ENCODE data around the gene UBA1. TPM values are rescaled to one million over a fixed set of nuclear protein-coding genes. Genes with fewer than 3 reads are reported as not detected.

Gene UBA1
- polyA plus RNA-seq, 6 donors from 2014 or later: 151 to 190 (median 174) TPM

DNA sequence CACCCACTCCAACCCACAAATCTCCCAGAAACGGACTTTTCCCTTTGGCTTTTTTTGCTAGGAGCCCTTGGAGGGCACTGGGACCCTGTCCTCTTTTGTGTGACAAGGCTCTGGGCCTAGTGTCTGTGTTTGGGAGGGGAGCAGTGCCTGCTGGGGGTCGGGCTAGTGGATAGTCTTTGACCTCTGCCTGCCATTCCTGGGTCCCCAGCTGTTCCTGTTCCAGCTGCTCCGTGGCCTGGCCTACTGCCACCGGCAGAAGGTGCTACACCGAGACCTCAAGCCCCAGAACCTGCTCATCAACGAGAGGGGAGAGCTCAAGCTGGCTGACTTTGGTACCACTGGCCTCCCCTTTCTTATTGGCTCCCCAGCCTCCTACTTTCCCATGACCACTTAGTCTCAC lies 32.4 kb downstream of the UBA1 start:
- peaks cover 11 to 14% (median 11%) of the 10 kb centered on the region in 3 donors for H3K4me1 Mint-ChIP-seq
- ATAC-seq (ENCODE audit: low read depth in 2 of 2) (no peak), DNase-seq (no peak)
- H3K9me3 Mint-ChIP-seq: no peaks in the 10 kb centered on the region
- H3K27ac Mint-ChIP-seq: peak overlapping the region in 1 of 6 donors; percentile 84
- H3K27me3 Mint-ChIP-seq: no peaks in the 10 kb centered on the region
- no peak overlapping the region for H3K4me3 Mint-ChIP-seq
- H3K36me3 Mint-ChIP-seq: peaks cover 29 to 63% of the 10 kb centered on the region in 2 donors

DNA sequence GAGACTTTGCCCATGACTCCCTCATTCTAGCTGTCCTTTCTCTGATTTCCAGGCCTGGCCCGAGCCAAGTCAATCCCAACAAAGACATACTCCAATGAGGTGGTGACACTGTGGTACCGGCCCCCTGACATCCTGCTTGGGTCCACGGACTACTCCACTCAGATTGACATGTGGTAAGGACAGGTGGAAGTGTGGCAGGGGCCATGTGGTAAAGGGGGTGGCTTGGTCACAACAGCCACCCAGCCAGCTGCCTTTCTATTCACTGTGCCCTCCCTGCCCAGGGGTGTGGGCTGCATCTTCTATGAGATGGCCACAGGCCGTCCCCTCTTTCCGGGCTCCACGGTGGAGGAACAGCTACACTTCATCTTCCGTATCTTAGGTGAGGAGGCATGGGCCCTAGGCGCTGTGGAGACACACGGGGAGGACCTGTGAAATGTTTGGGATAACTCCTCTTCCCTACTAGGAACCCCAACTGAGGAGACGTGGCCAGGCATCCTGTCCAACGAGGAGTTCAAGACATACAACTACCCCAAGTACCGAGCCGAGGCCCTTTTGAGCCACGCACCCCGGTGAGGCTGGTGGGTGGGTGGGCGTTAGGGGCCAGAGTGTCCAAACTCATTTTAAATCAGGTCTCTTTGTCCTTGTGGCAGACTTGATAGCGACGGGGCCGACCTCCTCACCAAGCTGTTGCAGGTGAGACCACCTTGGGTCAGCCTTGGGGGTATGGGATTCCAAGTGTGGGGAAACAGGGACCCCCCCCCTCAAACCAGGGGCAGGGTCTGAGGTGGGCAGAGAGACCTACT lies 33.1 kb downstream of the UBA1 start:
- no peak overlapping the region for H3K4me3 Mint-ChIP-seq
- no peaks in the 10 kb centered on the region for H3K27me3 Mint-ChIP-seq
- ATAC-seq (ENCODE audit: low read depth in 2 of 2) (no peak), DNase-seq (no peak)
- peaks cover 29 to 63% of the 10 kb centered on the region in 2 donors for H3K36me3 Mint-ChIP-seq
- H3K9me3 Mint-ChIP-seq: no peaks in the 10 kb centered on the region
- peaks cover 7 to 11% (median 9%) of the 10 kb centered on the region in 3 donors for H3K4me1 Mint-ChIP-seq
- H3K27ac Mint-ChIP-seq: peak overlapping the region in 2 of 6 donors; percentile 84 to 86

DNA sequence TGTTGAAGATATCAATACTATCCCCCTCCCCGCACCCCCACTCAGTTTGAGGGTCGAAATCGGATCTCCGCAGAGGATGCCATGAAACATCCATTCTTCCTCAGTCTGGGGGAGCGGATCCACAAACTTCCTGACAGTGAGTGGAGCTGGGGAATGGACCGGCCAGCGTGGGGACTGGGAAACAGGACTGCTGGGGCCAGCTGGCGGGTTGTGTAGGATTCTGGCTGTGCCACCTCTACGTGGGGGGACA lies 33.6 kb downstream of the UBA1 start:
- Mint-ChIP-seq H3K27me3 (no peaks in the 10 kb centered on the region), H3K4me3 (no peak overlapping the region), H3K4me1 (peaks cover 1 to 10% (median 4%) of the 10 kb centered on the region in 3 donors), H3K36me3 (peaks cover 29 to 63% of the 10 kb centered on the region in 2 donors), H3K9me3 (no peaks in the 10 kb centered on the region), H3K27ac (no peak overlapping the region)
- ATAC-seq (ENCODE audit: low read depth in 2 of 2) (no peak), DNase-seq (no peak)

DNA sequence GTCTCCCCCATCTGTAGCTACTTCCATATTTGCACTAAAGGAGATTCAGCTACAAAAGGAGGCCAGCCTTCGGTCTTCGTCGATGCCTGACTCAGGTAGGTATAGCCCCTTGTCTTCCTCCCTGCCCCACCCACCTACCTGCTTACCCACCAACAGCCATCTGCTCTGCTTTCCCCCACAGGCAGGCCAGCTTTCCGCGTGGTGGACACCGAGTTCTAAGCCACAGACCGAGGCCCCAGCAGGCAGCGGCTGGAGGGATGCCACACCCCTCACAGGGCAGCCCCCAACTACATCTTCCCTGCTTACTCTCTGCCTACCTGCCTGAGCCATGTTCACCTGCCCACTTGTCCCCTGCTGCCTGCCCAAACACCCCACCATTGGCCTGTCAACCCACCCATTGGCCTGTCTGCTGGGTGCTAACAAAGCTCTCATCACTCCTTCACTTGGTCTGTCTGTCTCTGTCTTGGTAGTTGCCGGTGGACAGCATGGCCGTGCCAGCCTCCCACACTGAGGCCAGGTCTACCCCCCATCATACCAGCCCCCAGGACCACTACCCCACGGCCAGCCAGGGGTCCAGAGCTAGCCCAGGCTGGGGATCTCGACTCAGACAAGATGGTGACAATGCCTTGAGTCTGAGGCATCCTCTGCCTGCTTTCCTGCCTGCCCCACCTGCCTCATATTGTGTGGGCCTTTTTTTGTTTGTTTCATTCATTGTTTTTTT lies 35.1 kb downstream of the UBA1 start:
- ATAC-seq (ENCODE audit: low read depth in 2 of 2) (no peak), DNase-seq (no peak)
- H3K36me3 Mint-ChIP-seq: peaks cover 29 to 57% of the 10 kb centered on the region in 2 donors
- H3K4me1 Mint-ChIP-seq: peaks cover 3 to 13% (median 6%) of the 10 kb centered on the region in 3 donors
- H3K4me3 Mint-ChIP-seq: no peak overlapping the region
- H3K27ac Mint-ChIP-seq: peak overlapping the region in 1 of 6 donors; percentile 36
- no peaks in the 10 kb centered on the region for H3K9me3 Mint-ChIP-seq
- H3K27me3 Mint-ChIP-seq: no peaks in the 10 kb centered on the region

DNA sequence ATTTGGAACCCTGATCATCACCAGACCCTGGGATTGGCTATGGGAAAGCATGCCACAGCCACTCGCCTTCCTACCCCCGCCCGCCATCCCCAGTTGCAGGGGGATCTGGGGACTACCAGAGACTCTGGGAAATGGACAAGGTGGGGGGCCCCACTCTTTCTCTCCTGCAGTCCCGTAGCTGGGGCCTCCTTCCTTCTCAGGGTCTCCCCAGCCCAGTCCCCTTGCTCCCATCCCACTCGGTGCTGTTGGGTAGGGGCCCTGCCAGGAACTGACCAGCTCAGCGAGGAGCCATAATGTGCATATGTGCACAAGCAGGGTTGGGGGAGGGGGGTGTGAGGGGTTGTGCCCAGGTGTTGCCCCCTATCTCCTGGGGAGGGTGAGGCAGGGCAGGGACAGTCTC lies 35.8 kb downstream of the UBA1 start:
- Mint-ChIP-seq H3K4me1 (peaks cover 3 to 12% (median 6%) of the 10 kb centered on the region in 3 donors), H3K27ac (peak overlapping the region in 1 of 6 donors; percentile 96), H3K9me3 (no peaks in the 10 kb centered on the region), H3K27me3 (no peaks in the 10 kb centered on the region), H3K4me3 (no peak overlapping the region), H3K36me3 (peaks cover 29 to 50% of the 10 kb centered on the region in 2 donors)
- ATAC-seq (ENCODE audit: low read depth in 2 of 2) (no peak), DNase-seq (no peak)

DNA sequence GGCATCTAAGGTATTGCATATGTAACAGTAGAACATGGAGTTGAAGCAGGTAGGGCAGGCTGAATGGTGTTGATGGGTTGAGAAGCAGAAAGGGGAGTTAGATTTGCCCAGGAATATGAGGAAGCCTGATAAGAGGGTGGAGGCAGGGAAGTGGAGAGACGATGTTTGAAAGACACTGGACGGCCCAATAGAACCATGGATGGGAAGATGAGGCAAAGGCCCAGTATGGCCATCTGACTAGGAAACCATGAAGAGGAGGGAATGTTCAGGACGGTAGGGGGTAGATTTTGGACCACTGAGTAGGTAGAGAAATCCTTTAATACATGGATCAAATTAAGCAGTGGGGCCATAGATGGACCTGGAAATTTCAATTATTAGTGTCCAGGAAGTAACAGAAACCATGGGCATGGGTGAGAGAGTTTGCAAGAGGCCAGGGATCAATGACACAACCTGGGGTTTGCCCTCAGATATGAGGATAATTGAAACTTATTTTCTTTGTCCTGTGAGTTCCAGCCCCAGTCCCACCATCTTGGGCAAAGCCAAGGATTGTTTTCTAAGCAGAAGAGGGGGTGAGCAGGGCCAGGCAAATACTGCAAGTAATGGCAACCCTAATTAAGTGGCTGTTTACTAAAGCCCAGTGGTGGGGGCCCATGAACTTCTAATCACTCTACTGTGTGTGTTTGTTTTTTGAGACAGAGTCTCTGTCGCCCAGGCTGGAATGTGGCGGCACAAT lies 36.7 kb downstream of the UBA1 start:
- Mint-ChIP-seq H3K27me3 (no peaks in the 10 kb centered on the region), H3K36me3 (peaks cover 22 to 44% of the 10 kb centered on the region in 2 donors), H3K4me3 (peak overlapping the region in 3 of 8 donors; percentile 34 to 86 (median 81)), H3K9me3 (no peaks in the 10 kb centered on the region), H3K4me1 (peaks cover 5 to 12% (median 8%) of the 10 kb centered on the region in 3 donors), H3K27ac (peak overlapping the region in 3 of 6 donors; percentile 4 to 18 (median 13))
- DNase-seq: no peak
- ATAC-seq (ENCODE audit: low read depth in 2 of 2): no peak

DNA sequence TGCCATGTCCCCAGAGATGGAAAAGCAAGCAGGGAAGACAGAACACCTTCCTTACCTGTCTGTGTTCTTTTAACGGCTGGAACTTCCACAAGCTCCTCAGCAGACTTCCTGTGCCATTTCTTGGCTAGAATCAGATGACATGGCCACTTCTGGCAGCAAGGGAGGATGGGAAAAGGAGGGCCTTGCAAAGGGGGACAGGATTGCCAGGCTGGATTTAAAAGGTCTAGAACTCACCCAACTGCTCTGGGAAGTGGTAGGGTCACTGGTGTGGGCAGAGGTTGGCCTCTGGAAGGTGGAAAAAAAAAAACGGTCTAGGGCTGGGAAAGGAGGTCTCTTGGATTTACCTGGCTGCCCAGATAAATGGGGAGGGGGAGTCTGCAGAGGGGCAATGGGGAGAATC lies 37.5 kb downstream of the UBA1 start:
- Mint-ChIP-seq H3K4me3 (peak overlapping the region in 4 of 8 donors; percentile 7 to 98 (median 70)), H3K36me3 (peaks cover 19 to 40% of the 10 kb centered on the region in 2 donors), H3K9me3 (no peaks in the 10 kb centered on the region), H3K27me3 (no peaks in the 10 kb centered on the region), H3K4me1 (peaks cover 8 to 16% (median 15%) of the 10 kb centered on the region in 3 donors), H3K27ac (peak overlapping the region in 3 of 6 donors; percentile 70 to 93 (median 82))
- ATAC-seq (ENCODE audit: low read depth in 2 of 2) (no peak), DNase-seq (no peak)

DNA sequence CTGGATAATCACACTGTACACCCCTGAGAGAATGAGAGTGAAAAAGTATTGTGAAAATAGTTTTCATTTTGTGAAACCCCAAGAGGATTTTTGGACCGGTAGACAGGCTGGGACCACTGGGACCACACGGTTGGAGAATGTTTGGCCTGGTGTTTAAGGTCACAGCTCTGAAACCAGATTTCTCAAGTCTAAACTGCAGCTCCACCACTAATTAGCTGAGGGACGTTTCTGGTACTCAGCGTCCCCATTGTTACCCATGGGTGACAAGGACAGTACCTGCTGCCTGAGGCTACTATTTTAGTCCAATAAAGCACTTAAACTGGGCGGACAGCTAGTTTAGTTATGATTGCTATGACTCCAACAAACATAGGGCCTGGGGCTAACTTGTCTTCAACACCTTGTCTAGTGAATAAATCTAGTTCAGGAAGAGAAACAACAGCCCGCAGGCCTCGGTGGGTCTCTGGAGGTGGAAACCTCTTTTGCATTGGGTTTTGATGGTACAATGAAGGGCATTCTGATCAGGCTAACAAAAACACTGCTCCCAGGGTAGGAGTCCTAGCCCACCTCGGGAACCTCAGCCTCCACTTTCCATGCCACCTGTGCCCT lies 38.7 kb downstream of the UBA1 start:
- H3K27ac Mint-ChIP-seq: peak overlapping the region; percentile 93 to 99 (median 98)
- no peak for ATAC-seq (ENCODE audit: low read depth in 2 of 2)
- peaks cover 8 to 20% (median 16%) of the 10 kb centered on the region in 3 donors for H3K4me1 Mint-ChIP-seq
- H3K27me3 Mint-ChIP-seq: no peaks in the 10 kb centered on the region
- peaks cover 12 to 33% of the 10 kb centered on the region in 2 donors for H3K36me3 Mint-ChIP-seq
- no peaks in the 10 kb centered on the region for H3K9me3 Mint-ChIP-seq
- peak overlapping the region; percentile 76 to 98 (median 95) for H3K4me3 Mint-ChIP-seq
- no peak for DNase-seq

DNA sequence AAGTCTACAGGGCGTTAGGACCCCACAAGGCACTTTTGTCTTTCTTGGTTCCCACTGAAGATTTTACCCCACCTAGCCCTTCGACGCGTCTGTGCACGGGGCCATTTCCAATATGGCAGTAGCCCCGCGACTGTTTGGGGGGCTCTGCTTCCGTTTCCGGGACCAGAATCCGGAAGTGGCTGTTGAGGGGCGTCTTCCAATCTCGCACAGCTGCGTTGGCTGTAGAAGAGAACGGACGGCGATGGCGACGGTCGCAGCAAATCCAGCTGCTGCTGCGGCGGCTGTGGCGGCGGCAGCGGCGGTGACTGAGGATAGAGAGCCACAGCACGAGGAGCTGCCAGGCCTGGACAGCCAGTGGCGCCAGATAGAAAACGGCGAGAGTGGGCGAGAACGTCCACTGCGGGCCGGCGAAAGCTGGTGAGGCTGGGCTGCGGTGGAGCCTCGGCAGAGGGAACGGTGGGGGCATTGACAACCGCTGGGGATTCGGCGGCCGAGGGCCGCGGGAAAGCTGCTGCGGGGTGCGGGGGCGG lies 39.2 kb downstream of the UBA1 start, which contains the start of gene USP11:
USP11 (plus strand) TSS at position 207 of the 530 bp plus-strand sequence; CDS start at position 242, 35 bp downstream.
- DNase-seq: peak; percentile 64
- peak; percentile 27 to 28 for ATAC-seq (ENCODE audit: low read depth in 2 of 2)

DNA sequence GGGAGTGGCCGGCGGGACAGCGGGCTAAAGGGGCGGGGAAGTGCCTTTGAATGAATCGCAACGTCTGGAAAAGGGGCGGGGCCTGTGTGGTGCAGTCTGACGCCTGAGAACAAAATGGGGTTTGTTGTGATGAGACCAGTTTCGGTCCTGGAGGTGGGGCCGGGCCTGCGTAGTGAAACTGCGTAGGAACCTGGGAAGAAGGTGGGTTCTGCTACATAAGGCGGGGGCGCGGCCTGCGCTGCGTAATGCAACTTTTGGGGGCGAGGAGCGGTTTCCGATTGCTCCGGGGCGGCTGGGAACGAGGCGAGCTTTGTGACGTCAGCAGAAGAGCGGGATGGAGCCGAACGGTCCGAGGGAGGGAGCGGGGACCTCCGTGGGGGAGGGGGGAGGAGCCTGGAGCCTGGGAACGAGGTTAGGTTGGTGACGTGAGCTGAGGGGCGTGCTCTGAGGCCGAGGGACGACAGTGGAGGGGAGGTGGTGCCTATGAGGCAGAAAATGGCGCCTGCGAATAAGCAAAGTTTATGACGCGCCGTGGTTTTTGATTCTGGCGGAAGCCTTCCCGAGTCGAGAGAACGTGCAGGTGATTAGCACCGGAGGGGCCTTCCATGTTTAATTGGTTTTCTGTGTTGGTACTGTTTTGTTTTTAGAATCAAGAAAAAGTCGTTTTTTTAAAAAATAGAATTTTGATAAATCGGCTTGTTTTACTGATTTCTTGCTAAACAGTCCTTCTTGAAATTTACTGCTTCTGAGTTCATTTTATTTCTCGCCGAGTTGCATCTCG lies 39.9 kb downstream of the UBA1 start:
- Mint-ChIP-seq H3K27ac (peak overlapping the region; percentile 93 to 99 (median 98)), H3K9me3 (no peaks in the 10 kb centered on the region), H3K36me3 (peaks cover 6 to 26% of the 10 kb centered on the region in 2 donors), H3K4me1 (peaks cover 8 to 21% (median 16%) of the 10 kb centered on the region in 3 donors), H3K27me3 (no peaks in the 10 kb centered on the region), H3K4me3 (peak overlapping the region; percentile 76 to 98 (median 95))
- ATAC-seq (ENCODE audit: low read depth in 2 of 2) (peak; percentile 81 to 82), DNase-seq (peak; percentile 95)

More for the DNA sequence above, 39.2 kb downstream of the UBA1 start, which contains the start of gene USP11:
- Mint-ChIP-seq H3K4me3 (peak within 1 kb of the TSS; percentile 76 to 98 (median 95)), H3K27me3 (no peaks in the 10 kb centered on the region), H3K9me3 (no peaks in the 10 kb centered on the region), H3K36me3 (peaks cover 12 to 33% of the 10 kb centered on the region in 2 donors), H3K4me1 (peaks cover 8 to 21% (median 16%) of the 10 kb centered on the region in 3 donors), H3K27ac (peak within 1 kb of the TSS; percentile 93 to 99 (median 98))

DNA sequence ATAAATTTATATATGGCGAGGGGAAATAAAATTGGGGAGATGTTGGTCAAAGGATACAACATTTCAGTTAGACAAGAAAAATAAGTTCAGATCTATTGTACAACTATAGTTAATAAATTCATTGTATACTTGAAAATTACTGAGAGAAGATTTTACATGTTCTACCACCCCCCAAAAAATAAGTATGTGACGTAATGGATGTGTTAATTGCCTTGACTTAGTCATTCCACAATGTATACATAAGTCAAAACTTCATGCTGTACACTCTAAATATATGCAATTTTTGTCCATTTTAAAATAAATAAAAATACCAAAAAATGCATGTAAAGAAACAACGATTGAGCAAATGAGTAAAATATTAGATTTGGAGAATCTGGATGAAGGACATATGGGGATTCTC lies 41.0 kb downstream of the UBA1 start:
- DNase-seq: no peak
- H3K4me3 Mint-ChIP-seq: peak overlapping the region in 7 of 8 donors; percentile 53 to 98 (median 79)
- peaks cover 5 to 23% (median 16%) of the 10 kb centered on the region in 3 donors for H3K4me1 Mint-ChIP-seq
- peak overlapping the region in 4 of 6 donors; percentile 64 to 94 (median 88) for H3K27ac Mint-ChIP-seq
- no peaks in the 10 kb centered on the region for H3K9me3 Mint-ChIP-seq
- ATAC-seq (ENCODE audit: low read depth in 2 of 2): no peak
- peaks cover 6 to 18% of the 10 kb centered on the region in 2 donors for H3K36me3 Mint-ChIP-seq
- H3K27me3 Mint-ChIP-seq: no peaks in the 10 kb centered on the region

DNA sequence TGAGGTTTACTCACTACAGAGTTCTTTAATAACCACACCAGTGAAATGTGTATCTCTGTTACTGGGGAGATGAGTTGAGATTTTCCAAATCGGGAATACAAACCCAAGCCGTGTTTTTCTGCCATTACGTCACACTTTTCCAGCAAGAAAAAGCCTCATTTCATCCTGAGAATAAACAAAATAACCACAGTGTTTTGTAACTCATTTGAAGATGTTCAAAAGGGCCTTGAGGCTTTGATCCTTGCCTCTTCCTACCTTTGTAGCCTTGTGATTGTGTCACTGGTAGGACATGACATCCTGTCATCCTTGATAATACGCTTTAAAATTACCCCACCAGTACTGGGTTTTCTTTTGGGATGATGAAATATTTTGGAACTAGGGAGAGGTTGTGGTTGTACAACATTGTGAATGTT lies 42.1 kb downstream of the UBA1 start:
- no peaks in the 10 kb centered on the region for H3K9me3 Mint-ChIP-seq
- no peaks in the 10 kb centered on the region for H3K27me3 Mint-ChIP-seq
- DNase-seq: no peak
- H3K36me3 Mint-ChIP-seq: peaks cover 0 to 21% of the 10 kb centered on the region in 2 donors
- peak overlapping the region in 6 of 8 donors; percentile 5 to 87 (median 58) for H3K4me3 Mint-ChIP-seq
- H3K27ac Mint-ChIP-seq: peak overlapping the region in 3 of 6 donors; percentile 51 to 93 (median 67)
- H3K4me1 Mint-ChIP-seq: peaks cover 5 to 23% (median 16%) of the 10 kb centered on the region in 3 donors
- ATAC-seq (ENCODE audit: low read depth in 2 of 2): no peak
